SK-N-SH treated with all-trans-retinoic acid at 6 μM for 48 hours (cell line): ENCODE results near the gene UBL4B.
A peak's percentile ranks its signal among the peaks of the same experiment; 100 is the strongest.

Experiments used
- ATAC-seq: fragments of 200-7000 bp; cut with Tn5 transposase; 3 replicates; pipeline ENCODE4 v1.9.1; 2020; ENCODE audit warnings: mild to moderate bottlenecking, moderate library complexity
- ARNTL ChIP-seq: fragments of 450-650 bp; formaldehyde crosslinking; IDR thresholded peaks from 2 replicates; pipeline ENCODE4 v1.5.0; 2020; ENCODE audit warnings: low read depth, mild to moderate bottlenecking, moderate library complexity, borderline replicate concordance
- BACH2 ChIP-seq: fragments of 250-450 bp; sonication (Bioruptor Pico); IDR thresholded peaks from 2 replicates; pipeline ENCODE4 v1.9.0; 2021; ENCODE audit warnings: mild to moderate bottlenecking, borderline replicate concordance
- CREB5 ChIP-seq: fragments of 250-450 bp; sonication (Bioruptor Pico); IDR thresholded peaks from 2 replicates; pipeline ENCODE4 v1.5.1; 2020; ENCODE audit warnings: low read depth, mild to moderate bottlenecking, moderate library complexity
- CSDC2 ChIP-seq: fragments of 250-450 bp; sonication (Bioruptor Pico); IDR thresholded peaks from 2 replicates; pipeline ENCODE4 v1.5.0; 2020; ENCODE audit warnings: mild to moderate bottlenecking, moderate library complexity
- ESRRG ChIP-seq: fragments of 250-450 bp; sonication (Bioruptor Pico); IDR thresholded peaks from 2 replicates; pipeline ENCODE4 v1.6.1; 2021; ENCODE audit warnings: mild to moderate bottlenecking
- GLIS3 ChIP-seq: fragments of 250-450 bp; sonication (Bioruptor Pico); IDR thresholded peaks from 2 replicates; pipeline ENCODE4 v1.5.0; 2020; ENCODE audit warnings: mild to moderate bottlenecking, moderate library complexity
- ISL1 ChIP-seq: fragments of 250-450 bp; sonication (Bioruptor Pico); IDR thresholded peaks from 2 replicates; pipeline ENCODE4 v2.1.2; 2022; ENCODE audit warnings: mild to moderate bottlenecking, moderate library complexity
- OSR1 ChIP-seq: fragments of 250-450 bp; sonication (Bioruptor Pico); IDR thresholded peaks from 2 replicates; pipeline ENCODE4 v1.8.0; 2022; ENCODE audit warnings: moderate library complexity, mild to moderate bottlenecking, inconsistent platforms
- PPARA ChIP-seq: fragments of 250-450 bp; sonication (Bioruptor Pico); IDR thresholded peaks from 2 replicates; pipeline ENCODE4 v1.5.0; 2020; ENCODE audit warnings: mild to moderate bottlenecking, borderline replicate concordance
- RARB ChIP-seq: fragments of 250-450 bp; sonication (Bioruptor Pico); IDR thresholded peaks from 2 replicates; pipeline ENCODE4 v1.8.0; 2021; ENCODE audit warnings: mild to moderate bottlenecking, moderate library complexity
- SNAI2 ChIP-seq: fragments of 250-450 bp; sonication (Bioruptor Pico); IDR thresholded peaks from 2 replicates; pipeline ENCODE4 v1.5.0; 2020; ENCODE audit warnings: mild to moderate bottlenecking, moderate library complexity
- TCF4 ChIP-seq: fragments of 250-450 bp; sonication (Bioruptor Pico); IDR thresholded peaks from 2 replicates; pipeline ENCODE4 v1.8.0; 2021; ENCODE audit warnings: mild to moderate bottlenecking, moderate library complexity, borderline replicate concordance
- TOX ChIP-seq: fragments of 250-450 bp; sonication (Bioruptor Pico); IDR thresholded peaks from 2 replicates; pipeline ENCODE4 v1.8.0; 2021; ENCODE audit warnings: mild to moderate bottlenecking, moderate library complexity, borderline replicate concordance
- TSHZ2 ChIP-seq: fragments of 250-450 bp; sonication (Bioruptor Pico); IDR thresholded peaks from 2 replicates; pipeline ENCODE4 v1.5.0; 2020; ENCODE audit warnings: mild to moderate bottlenecking, moderate library complexity
- ZC3H10 ChIP-seq: fragments of 250-450 bp; sonication (Bioruptor Pico); IDR thresholded peaks from 2 replicates; pipeline ENCODE4 v1.5.1; 2021; ENCODE audit warnings: mild to moderate bottlenecking, moderate library complexity
- ZFP3 ChIP-seq: fragments of 250-450 bp; sonication (Bioruptor Pico); IDR thresholded peaks from 2 replicates; pipeline ENCODE4 v1.5.0; 2020; ENCODE audit warnings: mild to moderate bottlenecking, moderate library complexity
- ZFP30 ChIP-seq: fragments of 450-650 bp; formaldehyde crosslinking; IDR thresholded peaks from 2 replicates; pipeline ENCODE4 v1.5.0; 2022; ENCODE audit warnings: mild to moderate bottlenecking, moderate library complexity
- ZNF565 ChIP-seq: fragments of 450-650 bp; formaldehyde crosslinking; conservative IDR thresholded peaks from 2 replicates; pipeline ENCODE4 v1.5.0; 2020; ENCODE audit warnings: low read depth, mild to moderate bottlenecking, moderate library complexity
- ZNF70 ChIP-seq: fragments of 450-650 bp; formaldehyde crosslinking; IDR thresholded peaks from 2 replicates; pipeline ENCODE4 v1.5.0; 2020; ENCODE audit warnings: mild to moderate bottlenecking, moderate library complexity
- ZNF8 ChIP-seq: fragments of 450-650 bp; formaldehyde crosslinking; IDR thresholded peaks from 2 replicates; pipeline ENCODE4 v1.5.0; 2020; ENCODE audit warnings: mild to moderate bottlenecking, moderate library complexity

Gene UBL4B

GRCh38 chr1:110106013-110106941 is 6.0 kb upstream of the UBL4B start (continued):
- peak; percentile 90; the same call in 1 of the 2 replicates for TF ChIP-seq TSHZ2 (CRISPR knock-in tag)
- peak; percentile 34; the same call in 1 of the 2 replicates for TF ChIP-seq PPARA (CRISPR knock-in tag)
- no peak for TF ChIP-seq ISL1
- TF ChIP-seq ZNF8 (CRISPR knock-in tag): no peak; the same call in 1 of the 2 replicates
- TF ChIP-seq ESRRG (CRISPR knock-in tag): no peak

- TF ChIP-seq TCF4 (0 out of 2 replicates have a peak, but pooled peaks have one; percentile 28), RARB (CRISPR knock-in tag) (no peak), TSHZ2 (CRISPR knock-in tag) (peak; percentile 49; the same call in 1 of the 2 replicates)
- ATAC-seq: no peak
These were observed 4.3 kb upstream of the UBL4B start for GRCh38 chr1:110107867-110108469.

GRCh38 chr1:110111081-110111480 is 1.2 kb upstream of the UBL4B start:
- TF ChIP-seq ZNF8 (CRISPR knock-in tag) (no peak), ZFP30 (CRISPR knock-in tag) (no peak)
- ATAC-seq: no peak

GRCh38 chr1:110112656-110113055 is 413 bp downstream of the UBL4B start:
- ATAC-seq: no peak
- no peak for TF ChIP-seq CREB5
- TF ChIP-seq, all 23 proteins: peak for 0

- no peak for ATAC-seq
- TF ChIP-seq TSHZ2 (CRISPR knock-in tag) (no peak), OSR1 (CRISPR knock-in tag) (no peak), ESRRG (CRISPR knock-in tag) (no peak), PPARA (CRISPR knock-in tag) (no peak), TCF4 (no peak), ARNTL (CRISPR knock-in tag) (no peak), ZFP3 (CRISPR knock-in tag) (no peak), SNAI2 (CRISPR knock-in tag) (no peak), TOX (CRISPR knock-in tag) (no peak), ZFP30 (CRISPR knock-in tag) (no peak), CSDC2 (CRISPR knock-in tag) (no peak), ZNF565 (no peak), ZNF70 (CRISPR knock-in tag) (no peak), BACH2 (CRISPR knock-in tag) (no peak), ZC3H10 (CRISPR knock-in tag) (no peak), CREB5 (no peak), GLIS3 (CRISPR knock-in tag) (no peak), ZNF8 (CRISPR knock-in tag) (no peak)
These were observed 1.3 kb downstream of the UBL4B start for GRCh38 chr1:110113551-110113950.
